Measurements from ENCODE around the gene NFE2L1.

DNA sequence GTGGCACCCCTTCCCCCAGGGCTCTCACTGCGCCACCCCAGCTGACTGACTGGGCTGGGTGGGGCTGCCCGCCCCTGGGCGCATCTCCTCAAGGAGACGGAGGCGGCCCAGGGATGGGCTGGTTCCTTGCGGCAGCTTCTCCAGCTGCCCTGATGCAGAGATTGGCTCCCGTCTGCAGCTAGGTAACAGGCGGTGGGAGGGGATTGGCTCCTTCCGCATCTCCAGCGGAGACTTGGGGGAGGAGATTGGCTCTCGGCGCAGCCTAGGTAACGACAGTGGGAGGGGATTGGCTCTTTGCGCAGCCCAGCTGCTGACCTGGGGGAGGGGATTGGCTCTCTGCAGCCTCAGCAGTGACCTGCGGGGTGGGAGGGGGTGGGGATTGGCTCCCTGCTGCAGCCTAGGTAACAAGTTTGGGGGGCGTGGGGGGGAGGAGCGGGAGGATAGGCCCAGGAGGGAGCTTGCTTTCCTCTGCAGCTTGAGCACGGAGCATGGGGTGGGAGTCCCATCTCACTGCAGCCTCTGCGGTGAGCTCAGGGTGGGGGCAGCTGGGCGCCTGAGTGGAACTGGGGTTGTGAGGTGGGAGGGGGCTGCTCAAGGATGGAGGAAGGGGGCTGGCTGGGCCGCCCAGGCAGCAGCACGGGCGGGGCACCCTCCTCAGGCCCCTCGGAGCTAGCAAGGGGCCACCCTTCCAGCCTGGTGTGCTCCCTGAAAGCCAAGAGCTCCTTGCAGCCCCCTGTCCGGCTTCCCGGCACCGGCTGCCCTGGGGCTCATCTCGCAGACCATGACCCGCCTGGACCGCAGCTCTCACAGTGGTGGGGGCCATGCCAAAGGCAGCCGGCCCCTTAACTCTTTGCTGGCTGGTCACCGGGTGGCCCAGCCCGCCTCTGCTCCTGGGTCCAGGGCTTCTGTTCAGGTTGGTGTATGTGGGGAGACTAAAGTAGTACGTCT is 6.4 kb downstream of the NFE2L1 start:
- TF ChIP-seq CTCF (IDR thresholded peaks at IDR 0.05; ENCODE audit: low read depth, low read length) (no peak), EZH2phosphoT487 (IDR thresholded peaks at IDR 0.05; ENCODE audit: low read depth) (no peak)

Measured in OCI-LY3 (cell line).